ENCODE results near the gene NUP160.
"Not testable (repeated sequence)": the region's sequence is repeated elsewhere in the genome, so short reads cannot be mapped to it uniquely, and the experiment has no call there.

DNA sequence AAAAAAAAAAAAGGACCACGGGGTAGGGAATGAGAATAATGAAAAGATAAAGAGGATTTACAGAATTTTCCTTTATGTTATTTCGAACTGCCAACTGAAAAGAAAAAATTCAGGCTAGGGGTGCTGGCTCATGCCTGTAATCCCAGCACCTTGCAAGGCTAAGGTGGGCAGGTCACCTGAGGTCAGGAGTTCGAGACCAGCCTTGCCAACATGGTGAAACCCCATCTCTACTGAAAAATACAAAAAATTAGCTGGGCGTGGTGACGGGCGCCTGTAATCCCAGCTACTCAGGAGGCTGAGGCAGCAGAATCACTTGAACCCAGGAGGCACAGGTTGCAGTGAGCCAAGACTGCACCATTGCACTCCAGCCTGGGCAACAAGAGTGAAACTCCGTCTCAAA is 105.7 kb downstream of the NUP160 start:
- not testable (repeated sequence) for TF ChIP-seq CTCF (IDR thresholded peaks at IDR 0.05; ENCODE audit: low read length); EZH2 (IDR thresholded peaks at IDR 0.05; ENCODE audit: borderline replicate concordance, low read length)

All from OCI-LY1 (cell line).